Activated naive CD4-positive, alpha-beta T cell treated with anti-CD3 and anti-CD28 coated beads, Interleukin-2, amount 50 U/mL, for 24 hours (primary cell): Measurements from ENCODE around the gene ROR1.

Experiments
- H3K27ac Mint-ChIP-seq: one replicate; pipeline ENCODE4 v1.8.0; 2021; ENCODE audit warnings: mild to moderate bottlenecking, mixed read lengths
- H3K27me3 Mint-ChIP-seq: one replicate; pipeline ENCODE4 v1.8.0; 2021; ENCODE audit warnings: mixed read lengths
- H3K36me3 Mint-ChIP-seq: one replicate; pipeline ENCODE4 v1.8.0; 2021; ENCODE audit warnings: mixed read lengths
- H3K4me1 Mint-ChIP-seq: one replicate; pipeline ENCODE4 v1.8.0; 2021; ENCODE audit warnings: mixed read lengths
- H3K4me3 Mint-ChIP-seq: one replicate; pipeline ENCODE4 v1.8.0; 2021; ENCODE audit warnings: mild to moderate bottlenecking, mixed read lengths
- H3K9me3 Mint-ChIP-seq: one replicate; pipeline ENCODE4 v1.8.0; 2021; ENCODE audit warnings: mixed read lengths

The ROR1 gene

GRCh38 chr1:63748641-63749040, 25.2 kb upstream of the ROR1 start:
- Mint-ChIP-seq H3K27ac (no peak overlapping the region), H3K4me3 (no peak overlapping the region), H3K27me3 (peaks cover 6% of the 10 kb centered on the region), H3K4me1 (no peaks in the 10 kb centered on the region), H3K9me3 (no peaks in the 10 kb centered on the region), H3K36me3 (no peaks in the 10 kb centered on the region)

DNA sequence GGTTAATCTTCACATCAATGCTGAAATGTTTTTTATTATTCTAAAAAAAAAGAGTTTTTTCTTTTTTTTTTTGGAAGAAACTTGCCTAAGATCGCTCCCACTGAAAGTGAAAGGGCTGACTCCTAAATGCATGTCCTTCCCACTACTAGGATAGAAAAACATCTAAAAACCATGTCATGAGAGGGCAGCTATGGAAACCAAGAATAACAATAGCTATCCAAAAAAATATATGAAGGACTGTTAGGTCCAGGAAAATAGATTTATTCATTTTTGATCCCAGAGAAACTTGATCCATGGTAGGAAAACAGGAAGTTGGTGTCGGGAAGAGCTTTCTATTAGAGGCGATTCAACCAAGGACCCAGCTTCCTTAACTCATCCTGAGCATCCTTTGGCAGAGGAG, 23.1 kb upstream of the ROR1 start:
- Mint-ChIP-seq H3K27me3 (peaks cover 6% of the 10 kb centered on the region), H3K27ac (no peak overlapping the region), H3K9me3 (no peaks in the 10 kb centered on the region), H3K36me3 (no peaks in the 10 kb centered on the region), H3K4me3 (no peak overlapping the region), H3K4me1 (no peaks in the 10 kb centered on the region)

- no peaks in the 10 kb centered on the region for H3K9me3 Mint-ChIP-seq
- no peaks in the 10 kb centered on the region for H3K4me1 Mint-ChIP-seq
- no peak overlapping the region for H3K4me3 Mint-ChIP-seq
Observed at GRCh38 chr1:63752176-63752575, 21.6 kb upstream of the ROR1 start.

DNA sequence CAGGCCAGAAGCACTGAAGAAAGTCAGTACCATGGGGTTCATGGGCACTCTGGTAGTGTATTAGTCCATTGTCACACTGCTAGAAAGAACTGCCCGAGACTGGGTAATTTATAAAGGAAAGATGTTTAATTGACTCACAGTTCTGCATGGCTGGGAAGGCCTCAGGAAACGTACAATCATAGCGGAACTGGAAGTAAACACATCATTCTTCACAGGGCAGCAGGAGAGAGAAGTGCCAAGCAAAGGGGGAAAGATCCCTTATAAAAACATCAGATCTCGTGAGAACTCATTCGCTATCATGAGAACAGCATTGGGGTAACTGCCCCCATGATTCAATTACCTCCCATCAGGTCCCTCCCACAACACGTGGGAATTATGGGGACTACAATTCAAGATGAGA, 20.2 kb upstream of the ROR1 start:
- Mint-ChIP-seq H3K36me3 (no peaks in the 10 kb centered on the region), H3K4me3 (no peak overlapping the region), H3K27me3 (peaks cover 1% of the 10 kb centered on the region), H3K4me1 (peaks cover 2% of the 10 kb centered on the region), H3K9me3 (no peaks in the 10 kb centered on the region), H3K27ac (no peak overlapping the region)

More at GRCh38 chr1:63752176-63752575, 21.6 kb upstream of the ROR1 start:
- H3K36me3 Mint-ChIP-seq, result no peaks in the 10 kb centered on the region
- no peak overlapping the region for H3K27ac Mint-ChIP-seq
- H3K27me3 Mint-ChIP-seq, result peaks cover 3% of the 10 kb centered on the region

- H3K27ac Mint-ChIP-seq, result no peak overlapping the region
- peaks cover 1% of the 10 kb centered on the region for H3K27me3 Mint-ChIP-seq
- H3K4me1 Mint-ChIP-seq, result peaks cover 5% of the 10 kb centered on the region
- H3K4me3 Mint-ChIP-seq, result no peak overlapping the region
- no peaks in the 10 kb centered on the region for H3K9me3 Mint-ChIP-seq
- no peaks in the 10 kb centered on the region for H3K36me3 Mint-ChIP-seq
Observed at GRCh38 chr1:63756839-63757238, 17.0 kb upstream of the ROR1 start.

GRCh38 chr1:63757334-63757733, 16.5 kb upstream of the ROR1 start:
- Mint-ChIP-seq H3K27me3 (peaks cover 1% of the 10 kb centered on the region), H3K4me1 (peaks cover 5% of the 10 kb centered on the region), H3K4me3 (no peak overlapping the region), H3K36me3 (no peaks in the 10 kb centered on the region), H3K27ac (no peak overlapping the region), H3K9me3 (no peaks in the 10 kb centered on the region)

DNA sequence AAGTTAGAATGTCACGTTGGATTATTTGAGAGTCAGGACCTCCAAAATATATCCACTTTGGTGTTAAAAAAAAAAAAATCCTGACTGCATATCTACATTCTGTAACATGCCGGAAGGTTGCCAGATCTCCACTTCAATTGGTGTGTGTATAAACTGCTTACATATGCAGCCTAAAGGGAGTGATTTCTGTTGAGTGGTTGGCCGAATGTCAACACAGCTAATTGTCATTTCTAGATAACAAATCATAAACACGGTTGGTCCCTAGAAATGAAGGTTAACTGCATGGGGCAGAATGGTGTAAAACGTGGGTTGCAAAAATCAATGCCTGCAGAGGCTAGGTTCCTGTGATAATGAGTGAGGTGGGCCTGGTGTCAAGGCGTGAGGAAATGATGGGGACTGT, 15.0 kb upstream of the ROR1 start:
- no peak overlapping the region for H3K4me3 Mint-ChIP-seq
- H3K4me1 Mint-ChIP-seq, result peaks cover 5% of the 10 kb centered on the region

GRCh38 chr1:63759778-63760177, 14.0 kb upstream of the ROR1 start:
- H3K27me3 Mint-ChIP-seq, result peaks cover 3% of the 10 kb centered on the region
- no peak overlapping the region for H3K27ac Mint-ChIP-seq
- H3K4me3 Mint-ChIP-seq, result no peak overlapping the region
- H3K9me3 Mint-ChIP-seq, result peaks cover 10% of the 10 kb centered on the region
- H3K36me3 Mint-ChIP-seq, result no peaks in the 10 kb centered on the region
- peaks cover 5% of the 10 kb centered on the region for H3K4me1 Mint-ChIP-seq

More for the DNA sequence above, 15.0 kb upstream of the ROR1 start:
- peaks cover 1% of the 10 kb centered on the region for H3K27me3 Mint-ChIP-seq
- H3K9me3 Mint-ChIP-seq, result peaks cover 8% of the 10 kb centered on the region
- no peaks in the 10 kb centered on the region for H3K36me3 Mint-ChIP-seq
- H3K27ac Mint-ChIP-seq, result no peak overlapping the region

- Mint-ChIP-seq H3K9me3 (no peaks in the 10 kb centered on the region), H3K4me1 (peaks cover 14% of the 10 kb centered on the region), H3K27ac (peak overlapping the region; percentile 17), H3K36me3 (no peaks in the 10 kb centered on the region), H3K4me3 (no peak overlapping the region), H3K27me3 (peaks cover 26% of the 10 kb centered on the region)
Observed at GRCh38 chr1:63770381-63770780, 3.4 kb upstream of the ROR1 start.

GRCh38 chr1:63772201-63772600, 1.6 kb upstream of the ROR1 start:
- Mint-ChIP-seq H3K27ac (no peak overlapping the region), H3K27me3 (peaks cover 39% of the 10 kb centered on the region), H3K4me3 (no peak overlapping the region), H3K36me3 (no peaks in the 10 kb centered on the region), H3K4me1 (peaks cover 16% of the 10 kb centered on the region), H3K9me3 (no peaks in the 10 kb centered on the region)

- Mint-ChIP-seq H3K9me3 (no peaks in the 10 kb centered on the region), H3K27me3 (peaks cover 46% of the 10 kb centered on the region), H3K36me3 (no peaks in the 10 kb centered on the region), H3K4me1 (peaks cover 16% of the 10 kb centered on the region), H3K27ac (no peak overlapping the region), H3K4me3 (peak overlapping the region; percentile 64)
Observed at GRCh38 chr1:63772876-63773275, 941 bp upstream of the ROR1 start.

DNA sequence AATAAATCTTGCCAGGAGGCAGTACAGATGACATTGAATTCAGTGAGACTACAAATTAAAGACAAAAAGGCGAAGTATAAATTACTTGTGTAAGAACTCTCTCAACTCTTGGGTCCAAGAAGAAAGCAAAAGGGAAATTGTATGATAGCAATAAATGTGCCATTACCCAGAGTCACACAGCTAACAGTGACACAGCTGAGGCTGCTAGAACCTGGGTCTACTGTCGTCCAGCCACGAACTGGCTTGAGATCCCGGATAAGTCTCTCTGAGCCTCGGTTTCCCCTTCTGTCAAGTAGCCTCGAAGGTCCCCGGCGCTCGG, 362 bp upstream of the ROR1 start:
- peaks cover 50% of the 10 kb centered on the region for H3K27me3 Mint-ChIP-seq
- H3K9me3 Mint-ChIP-seq, result no peaks in the 10 kb centered on the region
- no peaks in the 10 kb centered on the region for H3K36me3 Mint-ChIP-seq
- H3K4me3 Mint-ChIP-seq, result peak overlapping the region; percentile 64
- H3K27ac Mint-ChIP-seq, result no peak overlapping the region
- H3K4me1 Mint-ChIP-seq, result peaks cover 16% of the 10 kb centered on the region

- Mint-ChIP-seq H3K9me3 (no peaks in the 10 kb centered on the region), H3K36me3 (peaks cover 2% of the 10 kb centered on the region), H3K27ac (no peak overlapping the region), H3K4me1 (peaks cover 16% of the 10 kb centered on the region), H3K27me3 (peaks cover 55% of the 10 kb centered on the region), H3K4me3 (peak overlapping the region; percentile 62)
Observed at GRCh38 chr1:63774617-63775417, 1.0 kb downstream of the ROR1 start.

- Mint-ChIP-seq H3K27ac (no peak overlapping the region), H3K36me3 (peaks cover 2% of the 10 kb centered on the region), H3K4me3 (peak overlapping the region; percentile 62), H3K4me1 (peaks cover 16% of the 10 kb centered on the region), H3K9me3 (no peaks in the 10 kb centered on the region), H3K27me3 (peaks cover 59% of the 10 kb centered on the region)
Observed at GRCh38 chr1:63775418-63776127, 1.8 kb downstream of the ROR1 start.

DNA sequence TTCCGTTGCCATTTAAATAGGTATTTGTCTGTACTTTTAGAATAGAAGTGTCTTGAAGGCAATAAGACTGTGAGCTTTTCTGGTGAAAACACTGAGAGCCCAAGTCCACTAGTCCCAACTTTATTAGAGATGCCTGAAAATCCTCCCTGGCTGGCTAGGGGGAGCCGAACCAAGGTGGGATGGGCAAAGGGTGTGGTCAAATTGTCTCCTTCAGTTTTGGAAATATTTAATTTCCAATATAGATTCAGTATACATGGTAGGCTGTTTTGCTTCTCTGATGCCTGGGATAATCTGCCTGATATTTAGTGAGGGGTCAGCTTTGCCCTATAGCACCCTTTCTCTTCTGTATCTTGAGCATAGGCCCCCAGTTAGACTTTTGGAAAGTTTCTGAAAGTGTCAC, 3.5 kb downstream of the ROR1 start:
- Mint-ChIP-seq H3K4me3 (no peak overlapping the region), H3K27me3 (peaks cover 53% of the 10 kb centered on the region), H3K36me3 (peaks cover 2% of the 10 kb centered on the region), H3K4me1 (peaks cover 16% of the 10 kb centered on the region), H3K27ac (no peak overlapping the region), H3K9me3 (no peaks in the 10 kb centered on the region)
